SK-N-SH treated with all-trans-retinoic acid at 6 μM for 48 hours (cell line): ENCODE measurements around the gene TCEA2.

ENCODE experiments used
- ATAC-seq: fragments of 200-7000 bp; cut with Tn5 transposase; 3 replicates; pipeline ENCODE4 v1.9.1; 2020; ENCODE audit warnings: mild to moderate bottlenecking, moderate library complexity
- ARNTL ChIP-seq: fragments of 450-650 bp; formaldehyde crosslinking; IDR thresholded peaks from 2 replicates; pipeline ENCODE4 v1.5.0; 2020; ENCODE audit warnings: low read depth, mild to moderate bottlenecking, moderate library complexity, borderline replicate concordance
- BACH2 ChIP-seq: fragments of 250-450 bp; sonication (Bioruptor Pico); IDR thresholded peaks from 2 replicates; pipeline ENCODE4 v1.9.0; 2021; ENCODE audit warnings: mild to moderate bottlenecking, borderline replicate concordance
- CREB5 ChIP-seq: fragments of 250-450 bp; sonication (Bioruptor Pico); IDR thresholded peaks from 2 replicates; pipeline ENCODE4 v1.5.1; 2020; ENCODE audit warnings: low read depth, mild to moderate bottlenecking, moderate library complexity
- CSDC2 ChIP-seq: fragments of 250-450 bp; sonication (Bioruptor Pico); IDR thresholded peaks from 2 replicates; pipeline ENCODE4 v1.5.0; 2020; ENCODE audit warnings: mild to moderate bottlenecking, moderate library complexity
- CSRNP3 ChIP-seq: fragments of 250-450 bp; sonication (Bioruptor Pico); IDR thresholded peaks from 2 replicates; pipeline ENCODE4 v1.5.1; 2021; ENCODE audit warnings: mild to moderate bottlenecking, moderate library complexity
- ESRRG ChIP-seq: fragments of 250-450 bp; sonication (Bioruptor Pico); IDR thresholded peaks from 2 replicates; pipeline ENCODE4 v1.6.1; 2021; ENCODE audit warnings: mild to moderate bottlenecking
- GLIS3 ChIP-seq: fragments of 250-450 bp; sonication (Bioruptor Pico); IDR thresholded peaks from 2 replicates; pipeline ENCODE4 v1.5.0; 2020; ENCODE audit warnings: mild to moderate bottlenecking, moderate library complexity
- ISL1 ChIP-seq: fragments of 250-450 bp; sonication (Bioruptor Pico); IDR thresholded peaks from 2 replicates; pipeline ENCODE4 v2.1.2; 2022; ENCODE audit warnings: mild to moderate bottlenecking, moderate library complexity
- OSR1 ChIP-seq: fragments of 250-450 bp; sonication (Bioruptor Pico); IDR thresholded peaks from 2 replicates; pipeline ENCODE4 v1.8.0; 2022; ENCODE audit warnings: moderate library complexity, mild to moderate bottlenecking, inconsistent platforms
- PPARA ChIP-seq: fragments of 250-450 bp; sonication (Bioruptor Pico); IDR thresholded peaks from 2 replicates; pipeline ENCODE4 v1.5.0; 2020; ENCODE audit warnings: mild to moderate bottlenecking, borderline replicate concordance
- RARB ChIP-seq: fragments of 250-450 bp; sonication (Bioruptor Pico); IDR thresholded peaks from 2 replicates; pipeline ENCODE4 v1.8.0; 2021; ENCODE audit warnings: mild to moderate bottlenecking, moderate library complexity
- SNAI2 ChIP-seq: fragments of 250-450 bp; sonication (Bioruptor Pico); IDR thresholded peaks from 2 replicates; pipeline ENCODE4 v1.5.0; 2020; ENCODE audit warnings: mild to moderate bottlenecking, moderate library complexity
- TCF4 ChIP-seq: fragments of 250-450 bp; sonication (Bioruptor Pico); IDR thresholded peaks from 2 replicates; pipeline ENCODE4 v1.8.0; 2021; ENCODE audit warnings: mild to moderate bottlenecking, moderate library complexity, borderline replicate concordance
- TOX ChIP-seq: fragments of 250-450 bp; sonication (Bioruptor Pico); IDR thresholded peaks from 2 replicates; pipeline ENCODE4 v1.8.0; 2021; ENCODE audit warnings: mild to moderate bottlenecking, moderate library complexity, borderline replicate concordance
- ZC3H10 ChIP-seq: fragments of 250-450 bp; sonication (Bioruptor Pico); IDR thresholded peaks from 2 replicates; pipeline ENCODE4 v1.5.1; 2021; ENCODE audit warnings: mild to moderate bottlenecking, moderate library complexity
- ZFP3 ChIP-seq: fragments of 250-450 bp; sonication (Bioruptor Pico); IDR thresholded peaks from 2 replicates; pipeline ENCODE4 v1.5.0; 2020; ENCODE audit warnings: mild to moderate bottlenecking, moderate library complexity
- ZFP30 ChIP-seq: fragments of 450-650 bp; formaldehyde crosslinking; IDR thresholded peaks from 2 replicates; pipeline ENCODE4 v1.5.0; 2022; ENCODE audit warnings: mild to moderate bottlenecking, moderate library complexity
- ZNF565 ChIP-seq: fragments of 450-650 bp; formaldehyde crosslinking; conservative IDR thresholded peaks from 2 replicates; pipeline ENCODE4 v1.5.0; 2020; ENCODE audit warnings: low read depth, mild to moderate bottlenecking, moderate library complexity
- ZNF70 ChIP-seq: fragments of 450-650 bp; formaldehyde crosslinking; IDR thresholded peaks from 2 replicates; pipeline ENCODE4 v1.5.0; 2020; ENCODE audit warnings: mild to moderate bottlenecking, moderate library complexity
- ZNF8 ChIP-seq: fragments of 450-650 bp; formaldehyde crosslinking; IDR thresholded peaks from 2 replicates; pipeline ENCODE4 v1.5.0; 2020; ENCODE audit warnings: mild to moderate bottlenecking, moderate library complexity
- TF ChIP-seq, protein P1 (sequence below): fragments of 250-450 bp; sonication (Bioruptor Pico); IDR thresholded peaks from 2 replicates; pipeline ENCODE4 v1.8.0; 2021; ENCODE audit warnings: low read depth, mild to moderate bottlenecking, moderate library complexity, borderline replicate concordance
- TF ChIP-seq, protein P2 (sequence below): fragments of 250-450 bp; sonication (Bioruptor Pico); IDR thresholded peaks from 2 replicates; pipeline ENCODE4 v1.5.0; 2020; ENCODE audit warnings: mild to moderate bottlenecking, moderate library complexity
- TF ChIP-seq, protein P3 (sequence below): fragments of 250-450 bp; sonication (Bioruptor Pico); IDR thresholded peaks from 2 replicates; pipeline ENCODE4 v1.8.0; 2020; ENCODE audit warnings: mild to moderate bottlenecking, moderate library complexity, borderline replicate concordance

TCEA2 gene

GRCh38 chr20:64033981-64034493 lies 29.0 kb upstream of the TCEA2 start:
- ATAC-seq = no peak
- TF ChIP-seq ISL1 (CRISPR knock-in tag) (no peak), OSR1 (no peak), ZFP30 (CRISPR knock-in tag) (no peak), TOX (CRISPR knock-in tag) (no peak), TCF4 (CRISPR knock-in tag) (no peak), BACH2 (no peak), ARNTL (CRISPR knock-in tag) (no peak), CSRNP3 (CRISPR knock-in tag) (no peak), ZC3H10 (CRISPR knock-in tag) (no peak), SNAI2 (CRISPR knock-in tag) (no peak), ZNF70 (CRISPR knock-in tag) (no peak), RARB (no peak), ZNF8 (CRISPR knock-in tag) (no peak), ZFP3 (CRISPR knock-in tag) (no peak), CREB5 (CRISPR knock-in tag) (no peak), GLIS3 (CRISPR knock-in tag) (no peak), CSDC2 (CRISPR knock-in tag) (no peak)
- TF ChIP-seq, protein P1, sequence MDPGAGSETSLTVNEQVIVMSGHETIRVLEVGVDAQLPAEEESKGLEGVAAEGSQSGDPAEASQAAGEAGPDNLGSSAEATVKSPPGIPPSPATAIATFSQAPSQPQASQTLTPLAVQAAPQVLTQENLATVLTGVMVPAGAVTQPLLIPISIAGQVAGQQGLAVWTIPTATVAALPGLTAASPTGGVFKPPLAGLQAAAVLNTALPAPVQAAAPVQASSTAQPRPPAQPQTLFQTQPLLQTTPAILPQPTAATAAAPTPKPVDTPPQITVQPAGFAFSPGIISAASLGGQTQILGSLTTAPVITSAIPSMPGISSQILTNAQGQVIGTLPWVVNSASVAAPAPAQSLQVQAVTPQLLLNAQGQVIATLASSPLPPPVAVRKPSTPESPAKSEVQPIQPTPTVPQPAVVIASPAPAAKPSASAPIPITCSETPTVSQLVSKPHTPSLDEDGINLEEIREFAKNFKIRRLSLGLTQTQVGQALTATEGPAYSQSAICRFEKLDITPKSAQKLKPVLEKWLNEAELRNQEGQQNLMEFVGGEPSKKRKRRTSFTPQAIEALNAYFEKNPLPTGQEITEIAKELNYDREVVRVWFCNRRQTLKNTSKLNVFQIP (CRISPR knock-in tag) = no peak
- TF ChIP-seq, protein P2, sequence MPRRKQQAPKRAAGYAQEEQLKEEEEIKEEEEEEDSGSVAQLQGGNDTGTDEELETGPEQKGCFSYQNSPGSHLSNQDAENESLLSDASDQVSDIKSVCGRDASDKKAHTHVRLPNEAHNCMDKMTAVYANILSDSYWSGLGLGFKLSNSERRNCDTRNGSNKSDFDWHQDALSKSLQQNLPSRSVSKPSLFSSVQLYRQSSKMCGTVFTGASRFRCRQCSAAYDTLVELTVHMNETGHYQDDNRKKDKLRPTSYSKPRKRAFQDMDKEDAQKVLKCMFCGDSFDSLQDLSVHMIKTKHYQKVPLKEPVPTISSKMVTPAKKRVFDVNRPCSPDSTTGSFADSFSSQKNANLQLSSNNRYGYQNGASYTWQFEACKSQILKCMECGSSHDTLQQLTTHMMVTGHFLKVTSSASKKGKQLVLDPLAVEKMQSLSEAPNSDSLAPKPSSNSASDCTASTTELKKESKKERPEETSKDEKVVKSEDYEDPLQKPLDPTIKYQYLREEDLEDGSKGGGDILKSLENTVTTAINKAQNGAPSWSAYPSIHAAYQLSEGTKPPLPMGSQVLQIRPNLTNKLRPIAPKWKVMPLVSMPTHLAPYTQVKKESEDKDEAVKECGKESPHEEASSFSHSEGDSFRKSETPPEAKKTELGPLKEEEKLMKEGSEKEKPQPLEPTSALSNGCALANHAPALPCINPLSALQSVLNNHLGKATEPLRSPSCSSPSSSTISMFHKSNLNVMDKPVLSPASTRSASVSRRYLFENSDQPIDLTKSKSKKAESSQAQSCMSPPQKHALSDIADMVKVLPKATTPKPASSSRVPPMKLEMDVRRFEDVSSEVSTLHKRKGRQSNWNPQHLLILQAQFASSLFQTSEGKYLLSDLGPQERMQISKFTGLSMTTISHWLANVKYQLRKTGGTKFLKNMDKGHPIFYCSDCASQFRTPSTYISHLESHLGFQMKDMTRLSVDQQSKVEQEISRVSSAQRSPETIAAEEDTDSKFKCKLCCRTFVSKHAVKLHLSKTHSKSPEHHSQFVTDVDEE (CRISPR knock-in tag) = no peak
- TF ChIP-seq, protein P3, sequence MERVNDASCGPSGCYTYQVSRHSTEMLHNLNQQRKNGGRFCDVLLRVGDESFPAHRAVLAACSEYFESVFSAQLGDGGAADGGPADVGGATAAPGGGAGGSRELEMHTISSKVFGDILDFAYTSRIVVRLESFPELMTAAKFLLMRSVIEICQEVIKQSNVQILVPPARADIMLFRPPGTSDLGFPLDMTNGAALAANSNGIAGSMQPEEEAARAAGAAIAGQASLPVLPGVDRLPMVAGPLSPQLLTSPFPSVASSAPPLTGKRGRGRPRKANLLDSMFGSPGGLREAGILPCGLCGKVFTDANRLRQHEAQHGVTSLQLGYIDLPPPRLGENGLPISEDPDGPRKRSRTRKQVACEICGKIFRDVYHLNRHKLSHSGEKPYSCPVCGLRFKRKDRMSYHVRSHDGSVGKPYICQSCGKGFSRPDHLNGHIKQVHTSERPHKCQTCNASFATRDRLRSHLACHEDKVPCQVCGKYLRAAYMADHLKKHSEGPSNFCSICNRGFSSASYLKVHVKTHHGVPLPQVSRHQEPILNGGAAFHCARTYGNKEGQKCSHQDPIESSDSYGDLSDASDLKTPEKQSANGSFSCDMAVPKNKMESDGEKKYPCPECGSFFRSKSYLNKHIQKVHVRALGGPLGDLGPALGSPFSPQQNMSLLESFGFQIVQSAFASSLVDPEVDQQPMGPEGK (CRISPR knock-in tag) = no peak

- no peak for ATAC-seq
- TF ChIP-seq CSRNP3 (CRISPR knock-in tag) = no peak
- TF ChIP-seq TCF4 (CRISPR knock-in tag) = no peak
- TF ChIP-seq PPARA (CRISPR knock-in tag) = no peak
- no peak for TF ChIP-seq ZNF8 (CRISPR knock-in tag)
- TF ChIP-seq ESRRG (CRISPR knock-in tag) = no peak
- no peak for TF ChIP-seq ZNF565 (CRISPR knock-in tag)
- TF ChIP-seq CSDC2 (CRISPR knock-in tag) = no peak
- TF ChIP-seq, protein P2 (CRISPR knock-in tag) = no peak
- TF ChIP-seq, protein P3 (CRISPR knock-in tag) = no peak
- TF ChIP-seq SNAI2 (CRISPR knock-in tag) = no peak
- no peak for TF ChIP-seq GLIS3 (CRISPR knock-in tag)
- TF ChIP-seq ZFP3 (CRISPR knock-in tag) = no peak
These were observed 27.7 kb upstream of the TCEA2 start for GRCh38 chr20:64035066-64035932.
